BE2C (cell line): Measurements from ENCODE around the gene MAP3K19.

Source experiments
- DNase-seq: peaks from one replicate; pipeline ENCODE4 v3.0.0-alpha.2; 2020
- H3K27me3 ChIP-seq: fragments of 250-450 bp; sonication (Bioruptor Pico); 2 replicates; pipeline ENCODE4 v1.5.1; 2020; ENCODE audit warnings: mild to moderate bottlenecking
- H3K36me3 ChIP-seq: fragments of 250-450 bp; sonication (Bioruptor Pico); 2 replicates; pipeline ENCODE4 v1.5.1; 2020; ENCODE audit warnings: mild to moderate bottlenecking
- H3K4me1 ChIP-seq: fragments of 250-450 bp; sonication (Bioruptor Pico); 2 replicates; pipeline ENCODE4 v1.5.1; 2020
- H3K4me3 ChIP-seq: 2 replicates; pipeline ENCODE4 v1.5.1; 2011; ENCODE audit warnings: low read depth, low read length
- H3K9me3 ChIP-seq: fragments of 250-450 bp; sonication (Bioruptor Pico); 2 replicates; pipeline ENCODE4 v1.5.1; 2020
- TF ChIP-seq, protein P1 (sequence below): IDR thresholded peaks from 2 replicates; pipeline ENCODE4 v1.5.1; 2012; ENCODE audit warnings: mild to moderate bottlenecking, low read depth, low read length

Gene MAP3K19

DNA sequence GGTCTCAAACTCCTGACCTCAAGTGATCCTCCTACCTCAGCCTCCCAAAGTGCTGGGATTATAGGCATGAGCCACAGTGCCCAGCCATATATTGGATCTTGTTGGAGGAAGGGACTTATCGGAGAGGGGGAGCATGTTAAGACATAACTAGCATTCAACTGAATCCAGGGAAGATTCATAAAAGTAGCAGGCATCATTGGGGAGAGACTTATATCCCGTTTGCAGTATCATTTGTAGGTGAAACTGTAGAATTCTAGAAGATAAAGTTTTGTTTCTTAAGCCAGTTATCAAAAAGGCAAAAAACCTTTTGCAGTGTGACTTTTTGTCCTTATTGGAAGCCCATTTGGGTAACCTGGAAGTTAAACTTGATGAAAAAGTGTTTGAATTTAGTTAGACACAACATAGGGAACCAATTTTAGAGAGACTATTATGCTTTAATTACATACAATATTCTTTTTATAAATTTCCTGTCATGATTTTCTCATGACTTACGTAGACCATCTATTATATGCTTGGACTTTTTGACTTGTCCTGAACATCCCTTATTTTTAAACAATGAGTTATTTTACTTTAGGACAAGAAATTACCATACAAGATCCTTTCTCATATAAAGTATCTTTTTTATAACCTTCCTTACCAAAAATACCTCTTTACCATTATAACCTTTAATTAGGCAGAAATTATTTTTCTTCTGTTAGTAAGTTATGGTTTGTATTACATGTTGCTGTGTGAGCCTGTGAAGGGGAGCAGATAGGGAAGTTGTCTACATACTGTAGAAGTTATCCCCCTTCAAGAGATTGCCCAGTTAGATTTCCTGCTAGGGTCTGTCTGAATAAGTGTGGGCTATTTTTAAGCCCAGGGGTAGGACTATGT, 25.1 kb upstream of the MAP3K19 start:
- Histone ChIP-seq H3K27me3 (no peaks in the 10 kb centered on the region), H3K4me3 (no peak overlapping the region), H3K36me3 (no peaks in the 10 kb centered on the region), H3K4me1 (no peaks in the 10 kb centered on the region), H3K9me3 (no peaks in the 10 kb centered on the region)
- DNase-seq: no peak
- TF ChIP-seq, protein P1, sequence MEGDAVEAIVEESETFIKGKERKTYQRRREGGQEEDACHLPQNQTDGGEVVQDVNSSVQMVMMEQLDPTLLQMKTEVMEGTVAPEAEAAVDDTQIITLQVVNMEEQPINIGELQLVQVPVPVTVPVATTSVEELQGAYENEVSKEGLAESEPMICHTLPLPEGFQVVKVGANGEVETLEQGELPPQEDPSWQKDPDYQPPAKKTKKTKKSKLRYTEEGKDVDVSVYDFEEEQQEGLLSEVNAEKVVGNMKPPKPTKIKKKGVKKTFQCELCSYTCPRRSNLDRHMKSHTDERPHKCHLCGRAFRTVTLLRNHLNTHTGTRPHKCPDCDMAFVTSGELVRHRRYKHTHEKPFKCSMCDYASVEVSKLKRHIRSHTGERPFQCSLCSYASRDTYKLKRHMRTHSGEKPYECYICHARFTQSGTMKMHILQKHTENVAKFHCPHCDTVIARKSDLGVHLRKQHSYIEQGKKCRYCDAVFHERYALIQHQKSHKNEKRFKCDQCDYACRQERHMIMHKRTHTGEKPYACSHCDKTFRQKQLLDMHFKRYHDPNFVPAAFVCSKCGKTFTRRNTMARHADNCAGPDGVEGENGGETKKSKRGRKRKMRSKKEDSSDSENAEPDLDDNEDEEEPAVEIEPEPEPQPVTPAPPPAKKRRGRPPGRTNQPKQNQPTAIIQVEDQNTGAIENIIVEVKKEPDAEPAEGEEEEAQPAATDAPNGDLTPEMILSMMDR: no peak

DNA sequence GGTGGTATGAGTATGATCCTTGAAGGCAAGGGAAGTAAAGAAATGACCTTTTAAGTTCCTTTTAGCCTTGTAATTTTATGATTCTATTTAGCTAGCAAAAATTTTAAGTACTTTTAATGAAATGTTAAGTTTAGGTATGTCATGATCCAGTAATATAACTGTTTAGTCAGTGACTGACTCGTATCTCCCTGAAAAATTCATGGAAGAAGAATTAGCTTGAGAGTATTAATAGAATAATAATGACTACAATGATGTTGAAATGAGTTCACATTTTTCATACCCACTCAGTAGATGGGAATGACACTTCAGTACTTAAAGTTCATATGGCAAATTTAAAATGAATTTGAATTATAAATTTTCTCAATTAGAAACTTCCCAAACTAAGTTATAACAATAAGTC, 19.5 kb upstream of the MAP3K19 start:
- TF ChIP-seq, protein P1: no peak
- no peaks in the 10 kb centered on the region for H3K9me3 ChIP-seq
- H3K36me3 ChIP-seq: no peaks in the 10 kb centered on the region
- no peaks in the 10 kb centered on the region for H3K27me3 ChIP-seq
- H3K4me3 ChIP-seq: no peak overlapping the region
- H3K4me1 ChIP-seq: no peaks in the 10 kb centered on the region
- DNase-seq: no peak

DNA sequence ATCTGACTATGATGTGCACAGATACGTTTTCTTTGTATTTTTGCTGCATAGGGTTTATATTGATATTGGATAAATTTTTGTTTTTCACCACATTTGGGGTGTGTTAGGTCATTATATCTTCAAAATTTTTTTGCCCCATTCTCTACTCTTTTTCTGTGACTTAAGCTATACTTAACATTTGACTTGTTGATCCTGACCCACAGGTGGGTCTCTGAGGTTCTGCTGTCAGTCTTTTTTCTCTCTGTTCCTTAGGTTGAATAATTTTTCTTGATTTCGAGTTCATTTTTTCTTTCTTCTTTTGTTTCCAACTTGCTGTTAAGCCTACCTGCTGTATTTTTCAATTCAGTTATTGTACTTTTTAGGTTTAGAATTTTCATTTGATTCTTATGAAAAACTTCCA, 16.9 kb upstream of the MAP3K19 start:
- no peaks in the 10 kb centered on the region for H3K36me3 ChIP-seq

DNA sequence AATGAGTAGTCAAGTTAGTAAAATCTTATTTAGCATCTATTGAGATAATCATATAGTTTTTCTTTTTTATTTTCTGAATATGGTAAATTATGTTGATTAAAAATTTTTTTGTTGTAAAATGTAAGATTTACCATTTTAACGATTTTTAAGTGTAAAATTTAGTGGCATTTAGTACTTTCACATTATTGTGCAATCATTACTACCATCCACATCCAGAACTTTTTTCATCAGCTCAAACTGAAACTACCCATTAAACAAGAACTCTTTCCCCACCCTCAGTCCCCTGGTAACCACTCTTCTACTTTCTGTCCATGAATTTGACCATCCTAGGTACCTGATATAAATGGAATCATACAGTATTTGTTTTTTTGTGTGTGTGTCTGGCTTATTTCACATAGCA, 16.0 kb upstream of the MAP3K19 start:
- no peak for DNase-seq
- Histone ChIP-seq H3K36me3 (no peaks in the 10 kb centered on the region), H3K27me3 (no peaks in the 10 kb centered on the region), H3K4me1 (no peaks in the 10 kb centered on the region), H3K9me3 (no peaks in the 10 kb centered on the region), H3K4me3 (no peak overlapping the region)
- TF ChIP-seq, protein P1: no peak

More for the DNA sequence above, 16.9 kb upstream of the MAP3K19 start:
- no peak overlapping the region for H3K4me3 ChIP-seq
- TF ChIP-seq, protein P1: no peak
- no peaks in the 10 kb centered on the region for H3K4me1 ChIP-seq
- no peaks in the 10 kb centered on the region for H3K27me3 ChIP-seq
- no peaks in the 10 kb centered on the region for H3K9me3 ChIP-seq
- no peak for DNase-seq

DNA sequence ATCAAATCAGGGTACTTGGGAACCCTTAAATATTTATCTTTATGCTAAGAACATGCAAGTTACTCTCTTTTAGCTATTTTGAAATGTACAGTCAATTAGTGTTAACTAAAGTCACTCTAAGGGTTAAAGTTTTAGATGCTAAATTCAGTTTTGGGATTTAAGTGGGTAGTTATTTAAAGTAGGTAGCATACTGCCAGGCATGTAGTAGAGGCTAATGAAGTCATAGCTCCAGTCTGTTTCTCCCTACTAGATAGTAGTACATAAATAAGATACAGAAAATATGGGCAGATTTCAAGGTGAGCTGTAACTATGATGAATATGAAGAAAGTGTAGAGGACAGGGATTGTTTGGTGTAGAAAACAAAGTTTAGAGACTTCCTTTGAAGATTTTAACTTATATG, 12.3 kb upstream of the MAP3K19 start:
- H3K9me3 ChIP-seq: no peaks in the 10 kb centered on the region
- no peak for DNase-seq
- H3K4me1 ChIP-seq: no peaks in the 10 kb centered on the region
- H3K27me3 ChIP-seq: no peaks in the 10 kb centered on the region
- H3K36me3 ChIP-seq: no peaks in the 10 kb centered on the region
- TF ChIP-seq, protein P1: no peak
- H3K4me3 ChIP-seq: no peak overlapping the region

DNA sequence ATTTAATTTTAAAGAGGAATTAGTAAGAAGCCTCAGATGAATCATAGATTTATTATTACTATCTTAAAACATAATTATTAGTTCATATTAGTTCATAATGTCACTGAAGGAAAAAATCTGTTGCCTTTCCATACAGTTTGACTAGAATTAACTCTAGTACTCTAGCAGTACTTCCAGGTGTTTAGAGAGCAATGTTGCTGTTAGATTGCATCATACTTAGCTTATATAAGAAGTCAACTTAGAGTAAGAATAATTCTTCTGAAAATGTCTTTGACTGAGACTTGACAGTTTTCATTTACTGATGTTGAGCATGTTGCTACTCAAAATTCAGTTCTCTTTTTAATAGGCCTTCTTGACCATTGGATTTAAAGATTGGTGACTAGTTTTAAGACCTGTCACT, 9.5 kb upstream of the MAP3K19 start:
- H3K4me1 ChIP-seq: no peaks in the 10 kb centered on the region
- no peak for DNase-seq
- TF ChIP-seq, protein P1: no peak
- H3K27me3 ChIP-seq: no peaks in the 10 kb centered on the region
- no peak overlapping the region for H3K4me3 ChIP-seq
- no peaks in the 10 kb centered on the region for H3K9me3 ChIP-seq
- no peaks in the 10 kb centered on the region for H3K36me3 ChIP-seq
